HG03045 (cell line): Measurements from ENCODE around the gene RNASEH1.
"Not testable (repeated sequence)": the region's sequence is repeated elsewhere in the genome, so short reads cannot be mapped to it uniquely, and the experiment has no call there.

Experiments
- ATAC-seq: cut with Tn5 transposase; IDR thresholded peaks from one replicate; pipeline ENCODE4 v1.9.1; 2021; ENCODE audit warnings: mild to moderate bottlenecking, moderate library complexity; ENCODE audit not compliant: unreplicated experiment

Gene RNASEH1

DNA sequence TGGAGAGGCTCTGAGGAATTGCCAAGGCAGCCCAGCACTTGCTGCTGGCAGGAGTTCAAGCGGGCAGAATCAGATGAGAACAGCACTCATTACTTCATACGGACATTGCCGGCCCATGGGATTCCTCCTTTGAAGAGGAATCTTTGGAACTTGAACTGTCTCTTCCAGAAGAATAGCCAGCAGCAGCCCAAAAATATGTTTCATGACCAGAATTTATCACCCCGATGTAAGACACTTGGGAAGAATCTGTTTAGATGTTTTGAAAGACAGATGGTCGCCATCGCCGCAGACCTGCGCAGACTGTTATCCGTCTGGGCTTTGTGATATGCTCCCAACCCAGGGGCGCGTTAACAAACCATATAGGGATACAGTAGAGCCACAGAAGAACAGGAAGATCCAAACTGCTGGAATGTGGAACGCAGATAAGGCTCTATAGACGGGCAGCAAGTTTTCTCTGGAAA lies 35.1 kb downstream of the RNASEH1 start:
- ATAC-seq, result no peak

GRCh38 chr2:3520591-3520990 lies 37.5 kb downstream of the RNASEH1 start:
- ATAC-seq, result no peak

DNA sequence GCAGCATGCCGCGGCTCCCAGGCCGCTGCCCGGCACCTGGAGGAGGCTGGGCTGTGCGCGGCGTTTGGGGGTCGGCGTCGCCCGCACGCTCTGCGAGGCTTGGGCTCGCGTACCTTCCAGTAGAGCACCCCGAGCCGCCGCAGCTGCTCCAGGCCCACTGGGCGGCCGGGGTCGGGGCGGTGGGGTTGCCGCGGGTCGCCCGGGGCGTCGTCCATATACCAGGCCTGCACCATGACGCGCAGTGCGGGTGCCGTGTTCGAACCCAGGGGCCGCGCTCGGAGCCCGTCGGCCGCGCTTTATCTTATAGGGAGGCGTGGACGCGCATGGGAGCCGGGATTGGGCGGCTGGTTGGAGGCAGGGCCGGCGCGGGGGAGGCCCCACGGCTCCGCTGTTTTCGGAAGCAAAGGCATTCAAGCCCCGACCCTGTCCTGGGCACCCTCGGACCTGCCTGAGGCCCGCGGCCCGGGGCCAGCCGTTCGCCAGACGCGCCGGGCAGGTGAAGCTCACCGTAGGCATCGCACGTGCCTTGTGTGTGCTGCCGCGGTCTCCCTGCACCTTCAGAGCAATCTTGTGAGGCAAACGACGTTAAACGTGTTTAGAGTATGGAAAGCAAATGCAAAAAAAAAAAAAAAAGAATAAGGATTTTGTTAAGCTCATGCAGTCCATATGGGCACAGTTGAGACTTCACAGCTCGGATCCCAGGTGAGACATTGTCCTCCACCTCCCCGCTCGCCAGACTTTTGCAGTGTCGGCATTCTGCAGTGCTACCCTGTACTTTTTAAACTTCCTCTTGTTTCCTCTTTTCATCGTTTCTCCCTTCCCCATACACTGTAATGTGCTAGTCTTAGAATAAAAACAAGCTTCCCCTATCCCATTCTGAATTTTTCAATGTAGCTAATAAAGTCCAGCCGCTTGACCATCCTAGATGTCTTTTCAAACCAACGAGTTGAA lies 38.6 kb downstream of the RNASEH1 start, which contains the start of gene ADI1:
TSS of gene ADI1 (minus strand) at position 277 of the 951 bp plus-strand sequence. CDS start at position 233, 44 bp downstream.
- peak; percentile 73 for ATAC-seq

GRCh38 chr2:3518496-3519254 lies 39.5 kb downstream of the RNASEH1 start:
- ATAC-seq, result peak; percentile 78

DNA sequence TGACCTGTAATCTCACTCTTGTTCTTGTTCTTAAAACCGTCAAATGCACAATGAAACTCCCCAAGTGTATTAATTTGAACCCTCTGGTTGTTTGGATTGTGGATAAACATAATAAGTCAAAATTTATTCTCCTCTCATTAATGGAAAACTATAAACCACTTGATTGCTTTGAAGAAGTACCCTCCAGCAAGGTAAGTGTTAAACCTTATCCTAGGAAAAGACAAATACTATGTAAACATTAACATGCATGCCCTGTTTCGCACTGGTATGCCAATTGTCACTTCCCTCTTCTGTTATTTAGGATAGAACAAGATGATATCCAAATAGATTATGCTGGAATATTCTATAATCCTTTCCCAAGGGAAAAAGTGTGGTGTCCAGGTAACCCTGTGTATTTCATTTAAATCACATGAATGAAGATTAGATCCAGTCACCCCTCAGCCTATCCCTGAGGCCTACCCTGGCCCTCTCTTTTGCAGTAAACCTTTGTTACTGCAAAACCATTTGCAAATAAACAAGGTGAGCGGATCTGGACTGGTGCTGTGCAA lies 40.1 kb downstream of the RNASEH1 start:
- no peak for ATAC-seq

DNA sequence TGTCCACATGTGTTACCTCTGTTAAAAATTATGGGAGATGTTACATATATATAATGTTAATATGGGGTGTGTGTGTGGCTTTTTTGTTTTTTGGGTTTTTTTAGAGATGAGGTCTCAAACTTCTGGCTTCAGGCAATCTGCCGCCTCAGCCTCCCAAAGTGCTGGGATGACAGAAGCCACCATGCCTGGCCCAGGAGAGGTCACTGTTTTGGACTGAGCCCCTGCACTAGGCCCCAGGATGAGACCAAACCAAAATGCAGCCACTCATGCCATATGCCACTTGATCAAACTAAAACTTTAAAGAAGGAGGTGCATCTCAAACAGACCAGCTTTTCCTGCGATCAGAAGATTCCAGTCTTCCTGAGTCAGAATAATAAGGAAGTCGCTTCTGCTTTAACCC lies 41.3 kb downstream of the RNASEH1 start:
- ATAC-seq, result no peak

DNA sequence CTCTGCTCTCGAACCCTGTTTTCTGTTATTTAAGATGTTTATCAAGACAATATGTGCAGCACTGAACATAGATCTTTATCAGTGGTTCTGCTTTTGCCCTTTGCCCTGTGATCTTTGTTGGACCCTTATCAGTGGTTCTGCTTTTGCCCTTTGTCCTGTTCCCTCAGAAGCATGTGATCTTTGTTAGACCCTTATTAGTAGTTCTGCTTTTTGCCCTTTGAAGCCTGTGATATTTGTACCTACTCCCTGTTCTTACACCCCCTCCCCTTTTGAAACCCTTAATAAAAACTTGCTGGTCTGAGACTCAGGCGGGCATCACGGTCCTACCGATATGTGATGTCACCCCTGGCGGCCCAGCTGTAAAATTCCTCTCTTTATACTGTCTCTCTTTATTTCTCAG lies 42.7 kb downstream of the RNASEH1 start:
- not testable (repeated sequence) for ATAC-seq

- no peak for ATAC-seq
Measured at GRCh38 chr2:3513026-3513810, 44.9 kb downstream of the RNASEH1 start.

- no peak for ATAC-seq
Measured at GRCh38 chr2:3512086-3512485, 46.0 kb downstream of the RNASEH1 start.

DNA sequence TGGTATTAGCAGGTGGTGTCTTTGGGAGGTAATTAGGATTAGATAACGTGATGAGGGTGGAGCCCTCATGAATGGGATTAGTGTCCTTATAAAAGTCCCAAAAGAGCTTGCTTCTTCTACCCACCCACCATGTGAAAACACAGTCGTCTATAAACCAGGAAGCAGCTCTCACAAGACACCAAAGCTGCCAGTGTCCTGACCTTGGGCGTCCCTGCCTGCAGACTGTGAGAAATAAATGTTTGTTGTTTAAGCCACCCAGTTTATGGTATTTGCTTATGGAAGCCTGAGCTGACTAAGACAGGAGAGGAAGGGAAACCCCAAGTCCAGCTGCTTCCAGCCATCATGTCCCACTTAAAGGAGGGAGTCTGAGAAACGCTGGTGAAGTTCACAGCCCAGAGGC lies 52.4 kb downstream of the RNASEH1 start:
- no peak for ATAC-seq

- no peak for ATAC-seq
Measured at GRCh38 chr2:3504741-3505140, 53.4 kb downstream of the RNASEH1 start.

DNA sequence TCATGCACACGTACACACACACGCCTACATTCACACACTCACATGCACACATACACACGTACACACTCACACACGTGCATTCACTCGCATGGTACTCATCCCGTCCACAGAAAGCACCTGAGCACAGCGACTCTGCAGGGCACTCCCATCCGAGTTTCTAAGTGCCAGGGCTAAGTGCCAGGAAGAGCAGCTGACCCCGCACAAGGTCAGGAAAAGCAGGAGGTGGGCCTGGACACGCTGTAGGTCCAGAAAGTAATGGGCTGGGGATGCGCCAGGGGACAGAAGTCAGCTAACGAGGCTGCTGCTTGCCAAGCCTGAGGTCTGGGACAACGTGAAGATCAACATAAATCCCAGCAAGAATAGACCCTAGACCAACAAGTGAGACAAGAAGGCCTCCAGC lies 54.6 kb downstream of the RNASEH1 start:
- no peak for ATAC-seq

DNA sequence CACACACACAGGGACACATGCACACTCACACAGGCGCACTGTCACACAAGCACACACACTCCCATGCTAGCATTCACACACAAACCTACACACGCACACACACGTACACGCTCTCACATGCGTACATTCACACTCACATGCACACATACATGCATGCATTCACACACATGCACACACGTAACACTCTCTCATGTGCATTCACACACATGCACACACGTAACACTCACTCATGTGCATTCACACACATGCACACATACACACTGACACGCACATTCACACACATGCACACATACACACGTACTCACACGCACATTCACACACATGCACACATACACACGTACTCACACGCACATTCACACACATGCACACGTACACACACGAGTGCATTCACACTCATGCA lies 55.1 kb downstream of the RNASEH1 start:
- ATAC-seq, result no peak

DNA sequence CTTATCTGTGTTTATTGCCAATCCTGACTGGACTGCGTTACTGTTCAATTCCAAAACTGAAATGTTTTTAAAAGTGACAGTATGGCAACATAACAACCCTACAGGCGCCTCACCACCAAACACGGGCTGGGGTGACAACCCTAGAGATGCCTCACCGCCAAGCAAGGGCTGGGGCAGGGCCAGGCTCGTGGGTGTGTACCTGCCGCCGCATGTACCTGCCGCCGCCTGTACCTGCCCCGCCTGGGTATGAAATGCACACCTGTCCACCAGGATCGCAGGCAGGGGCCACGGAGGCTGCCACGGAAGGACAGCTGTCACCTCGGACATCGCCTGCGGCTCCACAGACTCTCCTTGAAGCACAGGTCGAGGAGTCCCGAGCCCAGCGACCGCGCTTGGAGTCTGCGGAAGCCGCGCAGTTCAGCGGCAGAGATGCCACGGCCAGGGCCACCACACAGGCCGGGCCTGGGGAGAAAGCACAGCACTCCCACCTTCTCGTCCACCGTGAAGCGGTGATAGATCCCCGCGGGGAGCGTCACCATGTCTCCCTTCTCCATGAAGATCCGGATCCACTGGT lies 57.7 kb downstream of the RNASEH1 start:
- ATAC-seq, result no peak

DNA sequence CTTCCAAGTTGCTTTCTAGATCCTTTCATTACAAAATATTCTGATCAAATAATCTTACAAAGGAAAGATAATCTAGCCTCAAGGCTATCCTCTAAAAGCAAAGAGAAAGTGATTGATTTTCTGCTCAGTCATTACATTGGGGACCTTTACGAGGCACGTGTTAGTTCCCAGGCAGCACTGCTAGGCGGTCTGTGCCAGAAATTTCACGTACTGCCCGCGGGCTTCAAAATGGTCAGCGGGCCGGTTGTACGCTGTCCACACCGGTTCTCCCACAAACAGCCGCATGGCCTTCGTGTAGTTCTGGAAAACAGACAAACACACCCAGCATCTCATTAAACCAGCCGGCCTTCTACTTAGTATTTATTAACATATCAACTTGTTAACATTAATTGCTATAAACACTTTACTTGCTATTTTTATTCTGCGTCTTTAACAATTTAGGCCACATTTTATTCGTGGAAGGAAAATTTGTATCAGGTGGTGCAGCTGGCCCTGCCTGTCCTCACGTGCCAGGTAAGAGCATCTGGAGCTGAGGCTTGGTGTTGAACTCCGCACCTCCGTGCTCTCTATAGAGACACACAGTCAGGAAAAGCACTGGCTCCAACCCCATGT lies 59.2 kb downstream of the RNASEH1 start:
- no peak for ATAC-seq

- ATAC-seq, result not testable (repeated sequence)
Measured at GRCh38 chr2:3496708-3497080, 61.4 kb downstream of the RNASEH1 start.
